C4-2B (cell line): Measurements from ENCODE around the gene ATG4A.

Experiments
- ZFX ChIP-seq: fragments of 450-650 bp; IDR thresholded peaks from 2 replicates; pipeline ENCODE4 v1.6.1; 2017
- TF ChIP-seq, protein P1 (sequence below): fragments of 450-650 bp; conservative IDR thresholded peaks from 2 replicates; pipeline ENCODE4 v1.5.1; 2017; ENCODE audit warnings: mild to moderate bottlenecking

DNA sequence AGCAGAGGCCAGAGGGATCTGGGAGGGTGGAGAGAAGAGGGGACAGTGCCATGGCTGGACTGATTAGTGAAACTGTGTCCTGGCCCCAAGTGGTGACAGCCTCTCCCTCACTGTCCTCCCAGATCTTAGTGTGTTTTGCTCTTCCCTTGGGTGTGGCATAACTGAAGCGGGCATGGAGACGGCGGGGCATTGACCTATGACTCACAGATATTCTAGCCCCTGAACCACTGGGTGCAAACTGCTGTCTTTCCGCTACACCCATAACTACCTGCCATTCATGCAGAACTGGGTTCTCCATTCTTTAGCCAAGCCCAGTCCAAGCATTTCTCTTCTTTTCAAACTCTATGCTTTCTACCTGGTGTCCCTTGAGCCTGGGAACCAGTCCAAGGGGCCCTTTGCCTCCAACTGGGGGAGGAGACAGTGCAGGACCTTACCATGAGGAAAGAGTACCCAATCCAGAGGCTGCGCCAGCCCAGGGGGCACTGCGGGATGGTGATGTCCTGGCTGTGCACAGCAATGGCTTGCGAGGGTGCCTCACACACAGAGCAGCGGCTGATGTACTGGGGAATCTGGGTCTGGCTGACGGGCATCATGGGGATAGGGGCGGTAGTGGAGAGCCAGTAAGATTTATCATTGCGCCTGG lies 67.6 kb downstream of the ATG4A start:
- TF ChIP-seq, protein P1, sequence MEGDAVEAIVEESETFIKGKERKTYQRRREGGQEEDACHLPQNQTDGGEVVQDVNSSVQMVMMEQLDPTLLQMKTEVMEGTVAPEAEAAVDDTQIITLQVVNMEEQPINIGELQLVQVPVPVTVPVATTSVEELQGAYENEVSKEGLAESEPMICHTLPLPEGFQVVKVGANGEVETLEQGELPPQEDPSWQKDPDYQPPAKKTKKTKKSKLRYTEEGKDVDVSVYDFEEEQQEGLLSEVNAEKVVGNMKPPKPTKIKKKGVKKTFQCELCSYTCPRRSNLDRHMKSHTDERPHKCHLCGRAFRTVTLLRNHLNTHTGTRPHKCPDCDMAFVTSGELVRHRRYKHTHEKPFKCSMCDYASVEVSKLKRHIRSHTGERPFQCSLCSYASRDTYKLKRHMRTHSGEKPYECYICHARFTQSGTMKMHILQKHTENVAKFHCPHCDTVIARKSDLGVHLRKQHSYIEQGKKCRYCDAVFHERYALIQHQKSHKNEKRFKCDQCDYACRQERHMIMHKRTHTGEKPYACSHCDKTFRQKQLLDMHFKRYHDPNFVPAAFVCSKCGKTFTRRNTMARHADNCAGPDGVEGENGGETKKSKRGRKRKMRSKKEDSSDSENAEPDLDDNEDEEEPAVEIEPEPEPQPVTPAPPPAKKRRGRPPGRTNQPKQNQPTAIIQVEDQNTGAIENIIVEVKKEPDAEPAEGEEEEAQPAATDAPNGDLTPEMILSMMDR: no peak
- TF ChIP-seq ZFX: no peak
